Common myeloid progenitor, CD34-positive (primary cell): Measurements from ENCODE around the gene TMEM190.

Experiments
- CTCF ChIA-PET: fragments of 350-600 bp; sonication (Branson Sonifier 250); formaldehyde crosslinking; loops from one replicate; lab custom pipeline; 2021; ENCODE audit warnings: antibody characterized with exemption; lab: Charles Lee
- POLR2A ChIA-PET: fragments of 350-600 bp; sonication (Branson Sonifier 250); formaldehyde crosslinking; loops from one replicate; lab custom pipeline; 2021; ENCODE audit warnings: antibody characterized with exemption; lab: Charles Lee
- DNase-seq, 3 donors: peaks; one replicate each; pipeline versions ENCODE4 v3.0.0 to v3.0.0-alpha.2; 2013
- H3K27ac ChIP-seq, 2 experiments: 1 replicate in 1 of 2; 2 replicates in 1 of 2; pipeline ENCODE4 v1.7.0; 2013; ENCODE audit warnings: inconsistent platforms in 2 of 2, low read length in 2 of 2, mild to moderate bottlenecking in 2 of 2, low read depth in 1 of 2, moderate library complexity in 1 of 2; ENCODE audit not compliant: severe bottlenecking in 2 of 2, insufficient read depth in 1 of 2, poor library complexity in 1 of 2
- H3K27me3 ChIP-seq, 5 experiments: replicated peaks in 2 of 5; 1 replicate in 3 of 5; 2 replicates in 2 of 5; pipeline versions ENCODE4 v1.6.1 to v1.7.0; 2013; ENCODE audit warnings: low read length in 4 of 5, mild to moderate bottlenecking in 2 of 5, moderate library complexity in 2 of 5, inconsistent platforms in 1 of 5; ENCODE audit not compliant: insufficient read depth in 5 of 5, control insufficient read depth in 4 of 5
- H3K36me3 ChIP-seq, 4 experiments: 1 replicate in 2 of 4; 2 replicates in 2 of 4; pipeline versions ENCODE4 v1.6.1 to v1.7.0; 2013; ENCODE audit warnings: low read length in 3 of 4, control low read depth in 1 of 4, mild to moderate bottlenecking in 1 of 4; ENCODE audit not compliant: control insufficient read depth in 4 of 4, insufficient read depth in 4 of 4
- H3K4me1 ChIP-seq, 4 experiments: 1 replicate in 3 of 4; 2 replicates in 1 of 4; pipeline versions ENCODE4 v1.6.1 to v1.7.1; 2013; ENCODE audit warnings: low read length in 3 of 4, mild to moderate bottlenecking in 3 of 4, control low read depth in 1 of 4, inconsistent platforms in 1 of 4, moderate library complexity in 1 of 4; ENCODE audit not compliant: control insufficient read depth in 4 of 4, insufficient read depth in 4 of 4; ENCODE audit errors: control extremely low read depth in 1 of 4
- H3K4me3 ChIP-seq, 7 experiments: 1 replicate in 4 of 7; 2 replicates in 3 of 7; pipeline versions ENCODE4 v1.5.1 to v1.7.0; 2013; ENCODE audit warnings: mild to moderate bottlenecking in 7 of 7, low read length in 6 of 7, moderate library complexity in 6 of 7, inconsistent platforms in 2 of 7, low read depth in 2 of 7, control low read depth in 1 of 7; ENCODE audit not compliant: insufficient read depth in 4 of 7, control insufficient read depth in 1 of 7; ENCODE audit errors: extremely low read depth in 1 of 7
- H3K9me3 ChIP-seq, 5 experiments: 1 replicate in 4 of 5; 2 replicates in 1 of 5; pipeline versions ENCODE4 v1.6.1 to v1.7.1; 2013; ENCODE audit warnings: low read length in 4 of 5, mild to moderate bottlenecking in 2 of 5, inconsistent platforms in 1 of 5, low read depth in 1 of 5, moderate library complexity in 1 of 5; ENCODE audit not compliant: control insufficient read depth in 4 of 5, insufficient read depth in 2 of 5; ENCODE audit errors: control extremely low read depth in 1 of 5
- WGBS: methylation state at CpG from one replicate; pipeline ENCODE4 v1.1.5; 2013; ENCODE audit not compliant: insufficient coverage; 5-methylcytosine and 5-hydroxymethylcytosine counted together

Gene TMEM190

GRCh38 chr19:55382522-55383054 lies 6.0 kb downstream of the TMEM190 start:
- POLR2A ChIA-PET: interaction anchor here (0.5 to 1.4 kb wide), 2 partner anchors 81 to 113 kb away, joined by 3 read pairs; no protein-coding TSS in a partner anchor
- DNase-seq: no peak
- H3K4me3 ChIP-seq: peak overlapping the region in 2 of 7 experiments; percentile 60 to 99

DNA sequence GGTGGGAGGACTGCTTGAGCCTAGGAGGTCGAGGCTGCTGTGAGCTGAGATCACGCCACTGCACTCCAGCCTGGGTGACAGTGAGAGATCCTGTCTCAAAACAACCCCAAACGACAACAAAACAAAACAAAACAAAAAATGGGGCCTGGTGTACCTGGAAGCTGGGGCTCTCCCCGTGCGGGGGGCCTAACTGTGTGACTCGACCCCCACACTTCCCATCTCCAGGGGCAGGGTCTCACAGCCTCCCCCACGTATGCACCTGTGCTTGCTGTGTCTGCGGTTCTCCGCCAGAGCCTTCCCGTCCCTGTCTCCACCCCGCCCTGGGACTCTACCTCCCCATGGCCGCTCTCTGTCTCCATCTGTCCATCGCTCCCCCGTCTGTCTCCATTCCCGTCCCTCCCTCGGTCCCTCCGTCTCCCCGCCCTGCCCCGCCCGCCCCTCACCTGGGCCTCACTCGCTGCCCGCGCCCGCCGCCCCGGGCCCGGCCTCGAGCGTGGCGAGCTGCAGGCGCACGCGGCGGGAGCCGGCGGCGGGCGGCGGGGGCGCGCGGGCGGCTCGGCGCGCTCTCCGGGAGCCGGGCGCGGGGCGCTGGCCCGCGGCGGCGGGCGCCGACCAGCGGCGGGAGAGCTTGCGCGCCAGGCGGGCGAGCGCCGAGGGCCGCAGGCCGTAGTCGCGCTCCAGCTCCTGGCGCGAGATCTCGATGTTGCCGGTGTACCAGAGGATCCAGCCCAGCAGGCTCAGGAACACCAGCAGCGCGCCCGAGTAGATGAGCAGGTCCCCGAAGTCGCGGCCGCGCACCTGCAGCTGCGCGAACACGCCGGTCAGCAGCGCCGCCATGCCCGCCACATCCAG lies 6.9 kb downstream of the TMEM190 start:
- Histone ChIP-seq H3K9me3 (no peaks in the 10 kb centered on the region), H3K4me3 (peak overlapping the region; percentile 54 to 99 (median 99)), H3K27me3 (no peaks in the 10 kb centered on the region), H3K36me3 (peaks cover 2 to 22% (median 18%) of the 10 kb centered on the region in 4 experiments), H3K27ac (peak overlapping the region in 1 of 2 experiments; percentile 58), H3K4me1 (peaks cover 0 to 49% (median 48%) of the 10 kb centered on the region in 4 experiments)
- ChIA-PET POLR2A (interaction anchor here (0.5 to 1.5 kb wide), 10 partner anchors 11 to 731 kb away, joined by 3 to 11 read pairs (median 4); partner anchors contain the start of genes KMT5C, PPP6R1 and UBE2S), CTCF (interaction anchor here (0.5 to 3.1 kb wide), 19 partner anchors 14 to 243 kb away, joined by 3 to 37 read pairs (median 5); partner anchors contain the start of genes KMT5C and PPP6R1)
- DNase-seq: peak; percentile 71 to 85 (median 83)
- WGBS: 2% methylated on average over 66 of the region's 88 CpGs

More at GRCh38 chr19:55382522-55383054, 6.0 kb downstream of the TMEM190 start:
- peaks cover 0 to 5% (median 0%) of the 10 kb centered on the region in 5 experiments for H3K27me3 ChIP-seq
- peaks cover 2 to 13% (median 10%) of the 10 kb centered on the region in 4 experiments for H3K36me3 ChIP-seq
- CTCF ChIA-PET: interaction anchor here (0.8 to 3.1 kb wide), 9 partner anchors 30 to 181 kb away, joined by 3 to 37 read pairs (median 5); partner anchors contain the start of gene KMT5C
- H3K4me1 ChIP-seq: peaks cover 0 to 39% (median 38%) of the 10 kb centered on the region in 4 experiments
- H3K27ac ChIP-seq: peak overlapping the region in 1 of 2 experiments; percentile 58
- no peaks in the 10 kb centered on the region for H3K9me3 ChIP-seq
- WGBS: 100% methylated on average over 1 of the region's 3 CpGs

DNA sequence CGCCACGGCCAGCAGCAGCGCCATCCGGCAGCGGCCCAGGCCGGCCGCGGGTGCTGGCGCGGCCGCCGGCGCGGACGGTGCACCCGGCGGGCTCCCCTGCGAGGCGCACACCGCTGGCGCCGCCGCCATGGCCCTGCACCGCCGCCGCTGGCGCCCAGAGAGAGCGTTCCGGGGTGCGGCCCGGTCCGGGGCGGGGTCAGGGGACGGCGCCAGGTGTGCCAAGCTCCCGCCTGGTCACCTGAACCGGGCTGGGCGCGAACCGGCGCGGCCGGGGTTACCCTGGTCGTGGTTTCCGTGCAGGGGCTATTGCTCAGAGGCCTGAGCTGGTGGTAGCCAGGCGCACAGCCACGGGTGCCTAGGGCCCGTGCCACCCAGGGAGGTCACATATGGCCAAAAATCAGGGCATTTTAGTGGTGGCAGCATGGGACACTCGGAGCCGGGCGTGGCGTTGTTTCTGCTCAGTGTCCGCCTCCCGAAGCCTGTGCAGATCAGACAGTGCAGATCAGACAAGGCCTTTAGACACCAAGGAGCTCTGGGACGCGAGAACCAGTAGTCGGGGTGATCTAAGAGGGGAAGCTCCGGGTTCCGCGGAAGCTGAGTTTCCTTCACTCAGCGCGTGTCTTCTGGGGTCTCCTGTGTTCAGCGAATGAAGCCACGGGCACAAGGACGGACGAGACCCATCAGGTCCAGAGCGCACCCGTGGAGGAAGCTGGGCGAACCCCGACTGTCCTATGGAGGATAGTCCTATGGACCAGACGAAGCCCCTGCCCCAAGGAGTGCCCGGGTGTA lies 7.7 kb downstream of the TMEM190 start, which contains the start of gene TMEM238:
Gene TMEM238, minus strand, starts transcription at position 162 of the 789 bp plus-strand sequence. Its CDS starts 33 bp downstream, at position 129.
- POLR2A ChIA-PET: interaction anchor here (0.6 to 1.5 kb wide), 9 partner anchors 11 to 730 kb away, joined by 3 to 11 read pairs (median 4); partner anchors contain the start of genes KMT5C, PPP6R1 and UBE2S
- 11% methylated on average over 44 of the region's 72 CpGs for WGBS
- peaks cover 0 to 57% (median 52%) of the 10 kb centered on the region in 4 experiments for H3K4me1 ChIP-seq
- peak; percentile 25 to 63 (median 48) for DNase-seq
- H3K9me3 ChIP-seq: no peaks in the 10 kb centered on the region
- no peaks in the 10 kb centered on the region for H3K27me3 ChIP-seq
- CTCF ChIA-PET: interaction anchor here (0.5 to 3.1 kb wide), 18 partner anchors 9 to 244 kb away, joined by 3 to 37 read pairs (median 5); partner anchors contain the start of genes KMT5C and PPP6R1
- H3K4me3 ChIP-seq: peak within 1 kb of the TSS; percentile 56 to 99 (median 99)
- H3K36me3 ChIP-seq: peaks cover 2 to 30% (median 25%) of the 10 kb centered on the region in 4 experiments
- peak within 1 kb of the TSS; percentile 80 to 95 for H3K27ac ChIP-seq

GRCh38 chr19:55384920-55385723 lies 8.5 kb downstream of the TMEM190 start:
- Histone ChIP-seq H3K9me3 (no peaks in the 10 kb centered on the region), H3K4me3 (peak overlapping the region; percentile 15 to 99 (median 99)), H3K36me3 (peaks cover 5 to 38% (median 31%) of the 10 kb centered on the region in 4 experiments), H3K27me3 (no peaks in the 10 kb centered on the region), H3K27ac (peak overlapping the region; percentile 80 to 95), H3K4me1 (peaks cover 0 to 62% (median 54%) of the 10 kb centered on the region in 4 experiments)
- peak; percentile 92 to 96 (median 96) for DNase-seq
- ChIA-PET POLR2A (interaction anchor here (0.6 to 1.5 kb wide), 4 partner anchors 18 to 466 kb away, joined by 3 to 6 read pairs (median 4); partner anchors contain the start of gene KMT5C), CTCF (interaction anchor here (0.5 to 4.8 kb wide), 16 partner anchors 10 to 244 kb away, joined by 3 to 37 read pairs (median 5); partner anchors contain the start of genes KMT5C and PPP6R1)
- WGBS: 4% methylated on average over 28 of the region's 34 CpGs

DNA sequence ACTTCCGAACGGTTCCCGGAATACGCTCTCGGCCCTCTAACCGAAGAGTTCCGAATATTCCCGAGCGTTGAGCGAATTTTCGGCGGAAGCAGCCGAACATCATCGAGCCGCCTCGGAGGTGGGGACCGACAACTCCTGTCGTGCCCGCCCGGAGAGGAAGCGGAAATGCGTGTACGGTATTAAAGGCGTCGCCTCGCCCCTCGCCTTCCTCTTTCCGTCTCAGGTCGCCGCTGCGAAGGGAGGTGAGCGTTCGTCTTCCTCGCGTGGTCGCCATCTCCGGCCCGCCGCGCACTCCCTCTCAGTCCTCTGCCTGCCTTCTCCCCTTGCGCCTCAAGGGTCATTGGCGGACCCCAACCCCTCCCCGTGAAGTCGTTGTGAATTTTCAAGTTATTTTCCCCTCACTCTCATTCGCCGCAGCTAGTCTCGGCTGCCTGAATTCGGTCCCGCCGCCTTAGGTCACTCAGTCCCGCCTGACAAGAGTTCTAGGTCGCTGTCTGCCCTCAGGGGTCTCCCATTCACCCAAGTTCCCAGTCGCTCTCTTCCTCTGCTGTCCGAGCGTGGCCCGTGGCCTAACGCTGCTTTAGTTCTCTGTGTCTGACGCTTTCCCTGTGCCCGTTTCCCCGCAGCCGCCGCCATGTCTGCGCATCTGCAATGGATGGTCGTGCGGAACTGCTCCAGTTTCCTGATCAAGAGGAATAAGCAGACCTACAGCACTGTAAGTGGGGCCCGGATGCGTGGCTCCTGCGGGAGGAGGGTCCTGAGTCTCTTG lies 9.3 kb downstream of the TMEM190 start, which contains the start of gene RPL28:
Gene RPL28, plus strand, starts transcription at position 209 of the 769 bp plus-strand sequence. Its CDS starts 426 bp downstream, at position 635.
- Histone ChIP-seq H3K4me3 (peak within 1 kb of the TSS; percentile 84 to 99 (median 99)), H3K4me1 (peaks cover 0 to 62% (median 54%) of the 10 kb centered on the region in 4 experiments), H3K27me3 (no peaks in the 10 kb centered on the region), H3K36me3 (peaks cover 8 to 46% (median 37%) of the 10 kb centered on the region in 4 experiments), H3K27ac (peak within 1 kb of the TSS; percentile 80 to 95), H3K9me3 (no peaks in the 10 kb centered on the region)
- ChIA-PET CTCF (interaction anchor here (1.2 to 4.8 kb wide), 2 partner anchors 13 to 94 kb away, joined by 3 to 25 read pairs; no protein-coding TSS in a partner anchor), POLR2A (interaction anchor here (0.6 to 2.2 kb wide), 5 partner anchors 17 to 466 kb away, joined by 3 to 14 read pairs (median 5); partner anchors contain the start of genes KMT5C and UBE2S)
- peak; percentile 98 to 99 (median 99) for DNase-seq
- WGBS: under 1% methylated on average over 68 of the region's 68 CpGs
